Breast epithelium (tissue), 4 donors: ENCODE data around the gene USP20. TPM values are rescaled to one million over a fixed set of nuclear protein-coding genes. Genes with fewer than 3 reads are reported as not detected.

ENCODE experiments used
- DNase-seq, 2 donors: peaks; one replicate each; pipeline ENCODE4 v3.0.0-alpha.2; 2019; ENCODE audit warnings: low spot score in 2 of 2
- H3K27ac ChIP-seq, 2 donors: fragments of 200-600 bp; sonication (generic) in 1 of 2; one replicate each; pipeline ENCODE4 v1.5.1; 2016 to 2019; ENCODE audit warnings: mild to moderate bottlenecking in 1 of 2
- H3K27me3 ChIP-seq, 2 donors: fragments of 200-600 bp; sonication (generic) in 1 of 2; one replicate each; pipeline versions ENCODE4 v1.5.1 to v1.6.0; 2017 to 2019; ENCODE audit warnings: control low read depth in 1 of 2, mild to moderate bottlenecking in 1 of 2
- H3K36me3 ChIP-seq: fragments of 200-600 bp; one replicate; pipeline ENCODE4 v1.5.1; 2019
- H3K4me1 ChIP-seq, 2 donors: fragments of 200-600 bp; sonication (generic); one replicate each; pipeline ENCODE4 v1.5.1; 2016 to 2019; ENCODE audit warnings: control low read depth in 1 of 2
- H3K4me3 ChIP-seq, 3 donors: fragments of 200-600 bp; sonication (generic); 1 replicate in 2 of 3; 2 replicates in 1 of 3; pipeline ENCODE4 v1.5.1; 2016 to 2019; ENCODE audit warnings: mild to moderate bottlenecking in 3 of 3, moderate library complexity in 2 of 3
- H3K9me3 ChIP-seq, 2 donors: fragments of 200-600 bp; sonication (generic) in 1 of 2; one replicate each; pipeline ENCODE4 v1.5.1; 2016 to 2019; ENCODE audit warnings: control low read depth in 1 of 2
- POLR2A ChIP-seq: fragments of 450-650 bp; IDR thresholded peaks from one replicate; pipeline ENCODE4 v1.6.1; 2016; ENCODE audit warnings: antibody characterized with exemption, mild to moderate bottlenecking, moderate library complexity
- POLR2AphosphoS5 ChIP-seq, 3 donors: sonication (generic); formaldehyde crosslinking; IDR thresholded peaks; one replicate each; pipeline ENCODE4 v1.6.1; 2017; ENCODE audit warnings: antibody characterized with exemption in 3 of 3
- intact Hi-C: fragments of 100-400 bp; cut with DNase I; formaldehyde crosslinking; loops from one replicate; pipeline ENCODE4 v1.15.1; 2023; ENCODE audit warnings: low total_unique reads
- total RNA-seq, 3 donors: library from RNA; depleted of rRNA; stranded (reverse); fragments of >200 nt; gene quantifications; one replicate each; pipeline ENCODE4 v1.1.0, GENCODE V29; 2016
- TF ChIP-seq, protein P1 (sequence below), 3 donors: fragments of 450-650 bp; IDR thresholded peaks; one replicate each; pipeline ENCODE4 v1.5.1; 2016 to 2017; ENCODE audit warnings: antibody characterized with exemption in 3 of 3, mild to moderate bottlenecking in 3 of 3, moderate library complexity in 3 of 3

Gene USP20
- total RNA-seq, 3 donors from 2014 or later = 15.0 to 30.9 (median 22.3) TPM

DNA sequence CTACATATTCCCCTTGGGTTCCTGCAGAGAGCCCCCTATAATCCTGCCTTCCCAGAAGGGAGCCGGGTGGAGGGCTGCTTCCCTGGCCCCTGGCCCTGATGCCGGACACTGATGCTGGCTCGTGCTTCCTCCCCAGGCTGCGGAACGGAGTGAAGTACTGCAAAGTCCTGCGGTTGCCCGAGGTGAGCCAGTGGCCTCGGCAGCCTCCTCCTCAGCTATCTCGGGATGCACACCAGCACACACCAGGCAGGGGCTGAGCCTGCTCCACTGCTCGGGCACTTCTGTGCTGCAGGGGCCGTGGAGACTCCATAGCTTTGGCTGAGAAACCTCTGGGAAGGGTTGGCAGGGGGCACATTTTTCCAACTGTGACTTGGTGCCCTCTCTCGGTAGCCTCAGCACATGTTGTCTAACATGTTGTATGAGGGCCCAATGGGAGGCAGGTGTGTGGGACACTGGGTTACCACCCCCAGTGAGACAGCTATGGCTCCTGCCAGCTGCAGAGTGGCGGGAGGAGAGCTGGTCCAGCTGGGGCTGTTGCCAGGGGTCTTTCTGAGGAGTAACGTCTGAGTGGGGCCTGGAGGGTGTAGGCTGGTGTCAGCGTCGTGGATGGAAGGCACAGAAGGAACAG lies 38.4 kb downstream of the USP20 start:
- peaks cover 11% of the 10 kb centered on the region for H3K36me3 ChIP-seq
- H3K27ac ChIP-seq = no peak overlapping the region
- no peaks in the 10 kb centered on the region for H3K9me3 ChIP-seq
- H3K27me3 ChIP-seq = no peaks in the 10 kb centered on the region
- H3K4me1 ChIP-seq = no peaks in the 10 kb centered on the region
- H3K4me3 ChIP-seq = no peak overlapping the region
- no peak for DNase-seq
- intact Hi-C loops = no loop called here
- TF ChIP-seq, protein P1, sequence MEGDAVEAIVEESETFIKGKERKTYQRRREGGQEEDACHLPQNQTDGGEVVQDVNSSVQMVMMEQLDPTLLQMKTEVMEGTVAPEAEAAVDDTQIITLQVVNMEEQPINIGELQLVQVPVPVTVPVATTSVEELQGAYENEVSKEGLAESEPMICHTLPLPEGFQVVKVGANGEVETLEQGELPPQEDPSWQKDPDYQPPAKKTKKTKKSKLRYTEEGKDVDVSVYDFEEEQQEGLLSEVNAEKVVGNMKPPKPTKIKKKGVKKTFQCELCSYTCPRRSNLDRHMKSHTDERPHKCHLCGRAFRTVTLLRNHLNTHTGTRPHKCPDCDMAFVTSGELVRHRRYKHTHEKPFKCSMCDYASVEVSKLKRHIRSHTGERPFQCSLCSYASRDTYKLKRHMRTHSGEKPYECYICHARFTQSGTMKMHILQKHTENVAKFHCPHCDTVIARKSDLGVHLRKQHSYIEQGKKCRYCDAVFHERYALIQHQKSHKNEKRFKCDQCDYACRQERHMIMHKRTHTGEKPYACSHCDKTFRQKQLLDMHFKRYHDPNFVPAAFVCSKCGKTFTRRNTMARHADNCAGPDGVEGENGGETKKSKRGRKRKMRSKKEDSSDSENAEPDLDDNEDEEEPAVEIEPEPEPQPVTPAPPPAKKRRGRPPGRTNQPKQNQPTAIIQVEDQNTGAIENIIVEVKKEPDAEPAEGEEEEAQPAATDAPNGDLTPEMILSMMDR (IDR thresholded peaks at IDR 0.05) = no peak

DNA sequence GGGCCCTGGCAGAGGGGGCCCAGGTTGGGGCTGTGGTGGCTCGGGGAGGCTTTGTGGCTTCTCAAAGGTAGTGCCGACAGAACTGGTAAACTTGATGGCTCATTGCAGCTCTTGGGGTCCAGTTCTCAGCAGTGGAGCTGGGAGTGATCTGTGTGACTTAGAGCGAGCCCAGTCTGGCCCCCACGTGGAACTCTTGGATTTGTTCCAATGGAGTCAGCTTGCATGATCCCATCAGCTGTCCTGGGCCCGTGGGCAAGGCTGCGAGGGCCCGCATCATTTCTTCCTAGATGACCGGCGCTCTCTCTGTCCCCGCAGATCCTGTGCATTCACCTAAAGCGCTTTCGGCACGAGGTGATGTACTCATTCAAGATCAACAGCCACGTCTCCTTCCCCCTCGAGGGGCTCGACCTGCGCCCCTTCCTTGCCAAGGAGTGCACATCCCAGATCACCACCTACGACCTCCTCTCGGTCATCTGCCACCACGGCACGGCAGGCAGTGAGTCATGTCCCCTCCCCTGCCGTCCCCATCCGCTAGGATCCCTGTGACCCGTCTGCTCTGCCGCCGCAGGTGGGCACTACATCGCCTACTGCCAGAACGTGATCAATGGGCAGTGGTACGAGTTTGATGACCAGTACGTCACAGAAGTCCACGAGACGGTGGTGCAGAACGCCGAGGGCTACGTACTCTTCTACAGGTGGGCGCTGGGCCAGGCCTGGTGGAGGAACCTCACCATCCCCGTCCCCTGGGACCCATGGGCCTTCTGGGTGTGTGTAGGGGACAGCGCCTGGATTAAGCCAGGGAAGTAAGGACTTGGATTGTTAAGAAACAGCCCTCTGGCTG lies 39.2 kb downstream of the USP20 start:
- Histone ChIP-seq H3K36me3 (peaks cover 11% of the 10 kb centered on the region), H3K4me1 (no peaks in the 10 kb centered on the region), H3K27ac (no peak overlapping the region), H3K4me3 (no peak overlapping the region), H3K27me3 (no peaks in the 10 kb centered on the region), H3K9me3 (no peaks in the 10 kb centered on the region)
- intact Hi-C loops = no loop called here
- no peak for TF ChIP-seq POLR2AphosphoS5 (IDR thresholded peaks at IDR 0.05)
- TF ChIP-seq, protein P1 (IDR thresholded peaks at IDR 0.05) = no peak
- TF ChIP-seq POLR2A = no peak
- no peak for DNase-seq

DNA sequence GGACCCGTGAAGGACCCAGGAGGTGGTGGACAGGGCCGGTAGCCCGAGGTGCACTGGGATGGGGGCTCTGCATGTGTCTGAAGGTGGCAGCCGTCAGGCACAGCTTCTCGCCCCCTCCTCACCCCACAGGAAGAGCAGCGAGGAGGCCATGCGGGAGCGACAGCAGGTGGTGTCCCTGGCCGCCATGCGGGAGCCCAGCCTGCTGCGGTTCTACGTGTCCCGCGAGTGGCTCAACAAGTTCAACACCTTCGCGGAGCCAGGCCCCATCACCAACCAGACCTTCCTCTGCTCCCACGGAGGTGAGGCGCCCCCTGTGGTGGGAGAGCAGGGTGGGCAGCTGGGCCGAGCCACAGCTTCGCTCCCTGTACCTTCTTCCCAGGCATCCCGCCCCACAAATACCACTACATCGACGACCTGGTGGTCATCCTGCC lies 39.9 kb downstream of the USP20 start:
- intact Hi-C loops = no loop called here
- no peaks in the 10 kb centered on the region for H3K9me3 ChIP-seq

DNA sequence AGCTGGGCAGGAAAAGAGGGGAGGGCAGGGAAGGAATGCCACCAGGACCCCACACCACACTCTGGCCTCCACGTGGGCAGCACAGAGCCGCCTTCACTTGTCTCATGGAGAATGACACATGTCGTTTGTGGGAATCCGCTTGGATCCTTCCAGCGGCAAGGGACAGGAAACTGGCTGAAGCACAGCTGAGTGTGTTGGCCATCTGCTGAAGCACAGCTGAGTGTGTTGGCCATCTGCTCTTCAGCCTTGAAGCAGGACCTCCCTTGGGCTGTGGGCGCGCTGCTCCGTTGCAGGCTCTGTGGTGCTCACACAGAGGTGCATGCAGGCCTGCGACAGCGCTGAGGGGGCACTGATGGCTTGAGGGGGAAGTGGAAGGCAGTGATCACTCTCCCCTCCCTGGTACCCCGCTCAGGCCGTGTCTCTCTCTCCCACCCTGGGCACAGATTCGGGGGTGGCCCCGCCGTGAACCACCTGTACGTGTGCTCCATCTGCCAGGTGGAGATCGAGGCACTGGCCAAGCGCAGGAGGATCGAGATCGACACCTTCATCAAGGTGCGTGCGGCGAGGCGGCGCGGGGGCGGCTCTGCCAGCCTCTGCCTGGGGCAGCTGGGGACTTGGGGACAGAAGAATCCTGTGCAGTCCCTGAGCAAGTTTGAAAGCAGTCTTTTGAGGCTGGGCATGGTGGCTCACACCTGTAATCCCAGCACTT lies 40.6 kb downstream of the USP20 start:
- no peaks in the 10 kb centered on the region for H3K4me1 ChIP-seq
- peaks cover 11% of the 10 kb centered on the region for H3K36me3 ChIP-seq
- no peaks in the 10 kb centered on the region for H3K27me3 ChIP-seq
- H3K9me3 ChIP-seq = no peaks in the 10 kb centered on the region
- H3K27ac ChIP-seq = no peak overlapping the region
- intact Hi-C loops = no loop called here
- DNase-seq = no peak
- no peak for TF ChIP-seq POLR2A
- TF ChIP-seq, protein P1 (IDR thresholded peaks at IDR 0.05) = no peak
- TF ChIP-seq POLR2AphosphoS5 (IDR thresholded peaks at IDR 0.05) = no peak
- no peak overlapping the region for H3K4me3 ChIP-seq

More for the DNA sequence above, 39.9 kb downstream of the USP20 start:
- no peak for DNase-seq
- Histone ChIP-seq H3K27me3 (no peaks in the 10 kb centered on the region), H3K36me3 (peaks cover 11% of the 10 kb centered on the region), H3K4me3 (no peak overlapping the region), H3K4me1 (no peaks in the 10 kb centered on the region), H3K27ac (no peak overlapping the region)
- TF ChIP-seq, protein P1 (IDR thresholded peaks at IDR 0.05) = no peak
- TF ChIP-seq POLR2A = no peak
- TF ChIP-seq POLR2AphosphoS5 (IDR thresholded peaks at IDR 0.05) = no peak

DNA sequence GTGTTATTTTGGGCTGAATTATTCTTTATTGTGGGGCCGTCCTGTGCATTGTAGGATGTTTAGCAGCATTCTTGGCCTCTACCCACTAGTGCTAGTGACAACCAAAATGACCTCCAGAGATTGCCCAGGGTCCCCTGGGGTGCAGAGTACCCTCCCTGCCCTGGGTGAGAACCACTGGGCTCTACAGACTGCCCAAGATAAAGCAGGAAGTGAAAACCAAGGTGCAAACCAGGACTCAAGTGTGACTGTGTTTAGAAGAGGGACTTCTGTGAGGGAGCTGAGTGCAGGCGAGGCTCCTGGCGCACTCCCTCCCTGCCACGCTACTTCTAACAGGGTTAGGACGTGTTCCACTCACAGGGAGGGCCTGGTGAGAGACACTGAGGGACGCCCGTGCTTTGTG lies 41.6 kb downstream of the USP20 start:
- H3K36me3 ChIP-seq = peaks cover 11% of the 10 kb centered on the region

More for the DNA sequence above, 41.6 kb downstream of the USP20 start:
- no peak for DNase-seq
- Histone ChIP-seq H3K4me1 (no peaks in the 10 kb centered on the region), H3K27me3 (no peaks in the 10 kb centered on the region), H3K4me3 (no peak overlapping the region), H3K27ac (no peak overlapping the region), H3K9me3 (no peaks in the 10 kb centered on the region)
- intact Hi-C loops = no loop called here
- TF ChIP-seq POLR2A (no peak), POLR2AphosphoS5 (IDR thresholded peaks at IDR 0.05) (no peak)
- TF ChIP-seq, protein P1 (IDR thresholded peaks at IDR 0.05) = no peak
